Astrocyte (in vitro differentiated cells and primary cell): ENCODE results near the gene TTYH3. TPM values are rescaled to one million over a fixed set of nuclear protein-coding genes. Genes with fewer than 3 reads are reported as not detected.

Source experiments
- DNase-seq: peaks from one replicate; pipeline ENCODE4 v3.0.0-alpha.2; 2010; ENCODE audit warnings: low read depth
- FAIRE-seq: peaks from 2 replicates; lab custom pipeline; 2011; peaks lifted over from hg19 to GRCh38; lab: Jason Lieb, UNC
- H2AFZ ChIP-seq: 2 replicates; pipeline ENCODE4 v1.6.0; 2012; ENCODE audit warnings: low read depth, low read length, inconsistent platforms
- H3K27ac ChIP-seq: 2 replicates; pipeline ENCODE4 v1.5.1; 2011; ENCODE audit warnings: low read depth, low read length, inconsistent platforms
- H3K27me3 ChIP-seq: 2 replicates; pipeline ENCODE4 v1.6.0; 2011; ENCODE audit warnings: low read length, inconsistent platforms; ENCODE audit not compliant: insufficient read depth
- H3K36me3 ChIP-seq: 2 replicates; pipeline ENCODE4 v1.5.1; 2011; ENCODE audit warnings: low read length, inconsistent platforms; ENCODE audit not compliant: insufficient read depth
- H3K4me1 ChIP-seq: 2 replicates; pipeline ENCODE4 v1.5.1; 2011; ENCODE audit warnings: low read length, inconsistent platforms; ENCODE audit not compliant: insufficient read depth
- H3K4me2 ChIP-seq: 2 replicates; pipeline ENCODE4 v1.6.0; 2012; ENCODE audit warnings: low read length, inconsistent platforms
- H3K4me3 ChIP-seq: 2 replicates; pipeline ENCODE4 v1.5.1; 2011; ENCODE audit warnings: low read depth, mild to moderate bottlenecking, low read length, inconsistent platforms; ENCODE audit not compliant: insufficient read depth
- H3K79me2 ChIP-seq: 2 replicates; pipeline ENCODE4 v1.6.0; 2012; ENCODE audit warnings: mild to moderate bottlenecking, low read length, inconsistent platforms; ENCODE audit not compliant: insufficient read depth
- H3K9ac ChIP-seq: 2 replicates; pipeline ENCODE4 v1.6.0; 2012; ENCODE audit warnings: mild to moderate bottlenecking, low read length, inconsistent platforms
- H3K9me3 ChIP-seq: 2 replicates; pipeline ENCODE4 v1.5.1; 2012; ENCODE audit warnings: low read depth, mild to moderate bottlenecking, low read length, inconsistent platforms; ENCODE audit not compliant: insufficient read depth
- H4K20me1 ChIP-seq: 2 replicates; pipeline ENCODE4 v1.6.0; 2012; ENCODE audit warnings: low read length, inconsistent platforms; ENCODE audit not compliant: insufficient read depth
- H3K27ac Mint-ChIP-seq: one replicate; pipeline ENCODE4 v1.8.0; 2021; ENCODE audit warnings: mild to moderate bottlenecking, mixed read lengths; ENCODE audit not compliant: unreplicated experiment
- H3K27me3 Mint-ChIP-seq: one replicate; pipeline ENCODE4 v1.8.0; 2021; ENCODE audit warnings: low read depth, mixed read lengths; ENCODE audit not compliant: unreplicated experiment
- H3K36me3 Mint-ChIP-seq: one replicate; pipeline ENCODE4 v1.8.0; 2021; ENCODE audit warnings: low read depth, mixed read lengths; ENCODE audit not compliant: unreplicated experiment
- H3K4me1 Mint-ChIP-seq: one replicate; pipeline ENCODE4 v1.8.0; 2021; ENCODE audit warnings: low read depth, mixed read lengths; ENCODE audit not compliant: unreplicated experiment
- H3K4me3 Mint-ChIP-seq: one replicate; pipeline ENCODE4 v1.8.0; 2021; ENCODE audit warnings: mild to moderate bottlenecking, moderate library complexity, mixed read lengths; ENCODE audit not compliant: unreplicated experiment
- H3K9me3 Mint-ChIP-seq: one replicate; pipeline ENCODE4 v1.8.0; 2021; ENCODE audit warnings: mild to moderate bottlenecking, mixed read lengths; ENCODE audit not compliant: unreplicated experiment
- CTCF ChIP-seq: IDR thresholded peaks from 2 replicates; pipeline ENCODE4 v1.5.1; 2011; ENCODE audit warnings: low read depth, mild to moderate bottlenecking, inconsistent platforms, low read length, moderate library complexity; ENCODE audit not compliant: insufficient read depth
- EZH2 ChIP-seq: IDR thresholded peaks from 2 replicates; pipeline ENCODE4 v1.6.1; 2012; ENCODE audit warnings: mild to moderate bottlenecking, low read length, inconsistent platforms; ENCODE audit not compliant: insufficient read depth
- total RNA-seq: library from RNA; stranded (reverse); gene quantifications from 2 replicates; pipeline ENCODE4 v1.2.1, GENCODE V29; 2021

Gene TTYH3
- total RNA-seq, 1 donor from 2014 or later = 273 TPM

- Histone ChIP-seq H3K4me3 (no peak overlapping the region), H4K20me1 (peaks cover 77% of the 10 kb centered on the region), H3K27me3 (no peaks in the 10 kb centered on the region), H3K4me1 (peaks cover 46% of the 10 kb centered on the region), H2AFZ (no peak overlapping the region), H3K36me3 (no peaks in the 10 kb centered on the region), H3K79me2 (peaks cover 77% of the 10 kb centered on the region), H3K9me3 (no peaks in the 10 kb centered on the region), H3K27ac (no peak overlapping the region), H3K4me2 (peak overlapping the region; percentile 63), H3K9ac (peak overlapping the region; percentile 60)
- no peaks in the 10 kb centered on the region for H3K27me3 Mint-ChIP-seq
- FAIRE-seq = no peak
- peaks cover 15% of the 10 kb centered on the region for H3K4me1 Mint-ChIP-seq
- TF ChIP-seq CTCF (no peak), EZH2 (no peak)
- DNase-seq = no peak
- H3K9me3 Mint-ChIP-seq = no peaks in the 10 kb centered on the region
- H3K36me3 Mint-ChIP-seq = no peaks in the 10 kb centered on the region
- H3K4me3 Mint-ChIP-seq = peak overlapping the region; percentile 45
- H3K27ac Mint-ChIP-seq = peak overlapping the region; percentile 55
These were observed 12.9 kb downstream of the TTYH3 start for GRCh38 chr7:2644562-2645273.

GRCh38 chr7:2645274-2645868 lies 13.6 kb downstream of the TTYH3 start:
- Mint-ChIP-seq H3K9me3 (no peaks in the 10 kb centered on the region), H3K4me1 (peaks cover 19% of the 10 kb centered on the region), H3K36me3 (peaks cover under 1% of the 10 kb centered on the region), H3K4me3 (peak overlapping the region; percentile 45), H3K27ac (peak overlapping the region; percentile 55), H3K27me3 (no peaks in the 10 kb centered on the region)
- no peak overlapping the region for H3K4me3 ChIP-seq
- H4K20me1 ChIP-seq = peaks cover 77% of the 10 kb centered on the region
- H3K4me1 ChIP-seq = peaks cover 45% of the 10 kb centered on the region
- TF ChIP-seq CTCF = no peak
- no peak for TF ChIP-seq EZH2
- H3K9ac ChIP-seq = peak overlapping the region; percentile 60
- no peak overlapping the region for H3K27ac ChIP-seq
- H3K79me2 ChIP-seq = peaks cover 70% of the 10 kb centered on the region
- FAIRE-seq (no peak), DNase-seq (no peak)
- no peaks in the 10 kb centered on the region for H3K36me3 ChIP-seq
- H2AFZ ChIP-seq = no peak overlapping the region
- no peaks in the 10 kb centered on the region for H3K9me3 ChIP-seq
- H3K4me2 ChIP-seq = peak overlapping the region; percentile 63
- H3K27me3 ChIP-seq = no peaks in the 10 kb centered on the region

- peaks cover 22% of the 10 kb centered on the region for H3K4me1 Mint-ChIP-seq
- TF ChIP-seq EZH2 (no peak), CTCF (no peak)
These were observed 14.5 kb downstream of the TTYH3 start for GRCh38 chr7:2646336-2646679.

More at GRCh38 chr7:2646336-2646679, 14.5 kb downstream of the TTYH3 start:
- Mint-ChIP-seq H3K36me3 (peaks cover 3% of the 10 kb centered on the region), H3K4me3 (no peak overlapping the region), H3K27me3 (no peaks in the 10 kb centered on the region), H3K9me3 (no peaks in the 10 kb centered on the region), H3K27ac (no peak overlapping the region)
- Histone ChIP-seq H3K9me3 (no peaks in the 10 kb centered on the region), H3K27ac (no peak overlapping the region), H3K27me3 (no peaks in the 10 kb centered on the region), H3K4me2 (no peak overlapping the region), H3K79me2 (peaks cover 61% of the 10 kb centered on the region), H4K20me1 (peaks cover 79% of the 10 kb centered on the region), H3K4me1 (peaks cover 35% of the 10 kb centered on the region), H3K4me3 (no peak overlapping the region), H3K36me3 (no peaks in the 10 kb centered on the region), H2AFZ (no peak overlapping the region), H3K9ac (no peak overlapping the region)
- FAIRE-seq = no peak
- no peak for DNase-seq
